Stimulated activated CD8-positive, alpha-beta memory T cell treated with anti-CD3 and anti-CD28 coated beads, Interleukin-2, amount 100 ng/mL, for 48 hours (primary cell): ENCODE measurements around the gene ABTB2.

Experiments
- DNase-seq, 2 donors: peaks; one replicate each; pipeline ENCODE4 v3.0.0-alpha.2; 2020; ENCODE audit warnings: low read depth in 2 of 2

Gene ABTB2

GRCh38 chr11:34284811-34285481 is 72.9 kb downstream of the ABTB2 start:
- no peak for DNase-seq

GRCh38 chr11:34284156-34284555 is 73.7 kb downstream of the ABTB2 start:
- no peak for DNase-seq

GRCh38 chr11:34280945-34281872 is 76.6 kb downstream of the ABTB2 start:
- DNase-seq, result no peak

- DNase-seq, result no peak
Observed at GRCh38 chr11:34278693-34279297, 79.0 kb downstream of the ABTB2 start.

GRCh38 chr11:34278175-34278574 is 79.6 kb downstream of the ABTB2 start:
- DNase-seq, result no peak

GRCh38 chr11:34277171-34277570 is 80.6 kb downstream of the ABTB2 start:
- DNase-seq, result no peak

- no peak for DNase-seq
Observed at GRCh38 chr11:34276352-34276864, 81.4 kb downstream of the ABTB2 start.

GRCh38 chr11:34275486-34275885 is 82.3 kb downstream of the ABTB2 start:
- DNase-seq, result no peak

- no peak for DNase-seq
Observed at GRCh38 chr11:34274712-34275398, 83.0 kb downstream of the ABTB2 start.

GRCh38 chr11:34273099-34273498 is 84.7 kb downstream of the ABTB2 start:
- DNase-seq, result no peak

- no peak for DNase-seq
Observed at GRCh38 chr11:34271727-34272126, 86.1 kb downstream of the ABTB2 start.

- DNase-seq, result no peak
Observed at GRCh38 chr11:34270711-34271110, 87.1 kb downstream of the ABTB2 start.

- DNase-seq, result no peak
Observed at GRCh38 chr11:34269694-34270245, 88.0 kb downstream of the ABTB2 start.

- no peak for DNase-seq
Observed at GRCh38 chr11:34268906-34269430, 88.8 kb downstream of the ABTB2 start.

GRCh38 chr11:34267417-34267816 is 90.4 kb downstream of the ABTB2 start:
- DNase-seq, result no peak

GRCh38 chr11:34267013-34267412 is 90.8 kb downstream of the ABTB2 start:
- no peak for DNase-seq

- DNase-seq, result no peak
Observed at GRCh38 chr11:34266090-34266912, 91.5 kb downstream of the ABTB2 start.

GRCh38 chr11:34264303-34265110 is 93.3 kb downstream of the ABTB2 start:
- no peak for DNase-seq

- no peak for DNase-seq
Observed at GRCh38 chr11:34263441-34264091, 94.2 kb downstream of the ABTB2 start.
